HCT116 (cell line): ENCODE measurements around the gene CYP2U1. TPM values are rescaled to one million over a fixed set of nuclear protein-coding genes. Genes with fewer than 3 reads are reported as not detected.

ENCODE experiments used
- ATAC-seq: fragments of 200-7000 bp; cut with Tn5 transposase; 2 replicates; pipeline ENCODE4 v1.9.1; 2020; ENCODE audit warnings: mild to moderate bottlenecking, moderate library complexity
- BruUV-seq: library from RNA; stranded (reverse); fragments of 400-500 nt; replicated peaks from 2 replicates; lab custom pipeline; 2021; lab: Mats Ljungman, UMichigan
- CTCF ChIA-PET: fragments of 300-600 bp; sonication (Branson Sonifier 250); formaldehyde crosslinking; loops from one replicate; lab custom pipeline; 2021; ENCODE audit warnings: antibody characterized with exemption; lab: Charles Lee
- POLR2A ChIA-PET: fragments of 300-600, 350-600 bp; sonication (Branson Sonifier 250); formaldehyde crosslinking; loops from one replicate; lab custom pipeline; 2021; ENCODE audit warnings: antibody characterized with exemption; lab: Charles Lee
- RAD21 ChIA-PET, 2 experiments: fragments of 300-600 bp; sonication (Branson Sonifier 250); formaldehyde crosslinking; loops; one replicate each; lab custom pipeline; 2023; ENCODE audit warnings: low total read pairs in 2 of 2; ENCODE audit not compliant: uncharacterized antibody in 2 of 2, unreplicated experiment in 2 of 2, low non-redundant PET in 1 of 2; lab: Charles Lee
- DNase-seq: peaks from one replicate; pipeline ENCODE4 v3.0.0-alpha.2; 2010; ENCODE audit warnings: low read depth, low spot score
- H2AFZ ChIP-seq: fragments of 200-600 bp; shearing (Covaris generic), sonication (generic); 2 replicates; pipeline ENCODE4 v1.6.1; 2017; ENCODE audit warnings: low read depth, mixed run types, mixed read lengths, antibody characterized with exemption, low read length; ENCODE audit not compliant: poor library complexity, severe bottlenecking
- H3K27ac ChIP-seq: 2 replicates; pipeline ENCODE4 v1.5.1; 2012; ENCODE audit warnings: low read depth, low read length
- H3K27me3 ChIP-seq: fragments of 200-600 bp; sonication (generic); 2 replicates; pipeline ENCODE4 v1.6.1; 2016; ENCODE audit warnings: mixed run types, low read length, mixed read lengths; ENCODE audit not compliant: insufficient read depth
- H3K36me3 ChIP-seq, 2 experiments: fragments of 200-500 bp in 1 of 2; fragments of 200-600 bp in 1 of 2; sonication (Bioruptor generic) in 1 of 2; sonication (generic) in 1 of 2; 2 replicates each; pipeline versions ENCODE4 v1.5.1 to v1.6.1; 2014 to 2016; ENCODE audit warnings: low read length in 2 of 2, inconsistent platforms in 1 of 2, mixed read lengths in 1 of 2, mixed run types in 1 of 2; ENCODE audit not compliant: insufficient read depth in 2 of 2, control insufficient read depth in 1 of 2
- H3K4me1 ChIP-seq, 2 experiments: fragments of 200-600 bp in 1 of 2; sonication (generic) in 1 of 2; 2 replicates each; pipeline versions ENCODE4 v1.5.1 to v1.6.1; 2012 to 2017; ENCODE audit warnings: low read length in 2 of 2, inconsistent platforms in 1 of 2, mild to moderate bottlenecking in 1 of 2, mixed read lengths in 1 of 2, mixed run types in 1 of 2, moderate library complexity in 1 of 2; ENCODE audit not compliant: insufficient read depth in 2 of 2, control insufficient read depth in 1 of 2
- H3K4me2 ChIP-seq: fragments of 200-600 bp; sonication (generic); 2 replicates; pipeline ENCODE4 v1.6.1; 2017; ENCODE audit warnings: mixed run types, low read length, mixed read lengths
- H3K4me3 ChIP-seq, 2 experiments: fragments of 200-600 bp in 1 of 2; sonication (generic) in 1 of 2; replicated peaks in 1 of 2; 2 replicates each; pipeline ENCODE4 v1.5.1; 2011 to 2016; ENCODE audit warnings: low read length in 2 of 2, control low read depth in 1 of 2, low read depth in 1 of 2, mild to moderate bottlenecking in 1 of 2, mixed read lengths in 1 of 2, mixed run types in 1 of 2
- H3K79me2 ChIP-seq: fragments of 200-600 bp; sonication (generic); 2 replicates; pipeline ENCODE4 v1.6.1; 2017; ENCODE audit warnings: mild to moderate bottlenecking, mixed run types, low read length, moderate library complexity, mixed read lengths; ENCODE audit not compliant: insufficient read depth
- H3K9ac ChIP-seq: fragments of 200-600 bp; sonication (generic); 2 replicates; pipeline ENCODE4 v1.6.1; 2016; ENCODE audit warnings: low read length, mixed read lengths
- H3K9me2 ChIP-seq: fragments of 200-600 bp; sonication (generic), shearing (Covaris generic); 2 replicates; pipeline ENCODE4 v1.6.1; 2017; ENCODE audit warnings: mixed run types, mild to moderate bottlenecking, moderate library complexity; ENCODE audit not compliant: insufficient read depth
- H3K9me3 ChIP-seq, 2 experiments: fragments of 200-500 bp in 1 of 2; fragments of 200-600 bp in 1 of 2; sonication (Bioruptor generic) in 1 of 2; sonication (generic) in 1 of 2; 2 replicates each; pipeline ENCODE4 v1.6.1; 2014 to 2017; ENCODE audit warnings: low read length in 2 of 2, mixed read lengths in 2 of 2, inconsistent platforms in 1 of 2, low read depth in 1 of 2, mild to moderate bottlenecking in 1 of 2, mixed run types in 1 of 2, moderate library complexity in 1 of 2; ENCODE audit not compliant: control insufficient read depth in 1 of 2, insufficient read depth in 1 of 2
- H4K20me1 ChIP-seq: fragments of 200-600 bp; sonication (generic), shearing (Covaris generic); 2 replicates; pipeline ENCODE4 v1.6.1; 2017; ENCODE audit warnings: mixed run types, mild to moderate bottlenecking, moderate library complexity; ENCODE audit not compliant: insufficient read depth
- EZH2phosphoT487 ChIP-seq: fragments of 200-600 bp; IDR thresholded peaks from 2 replicates; pipeline ENCODE4 v1.6.1; 2018; ENCODE audit warnings: antibody characterized with exemption, borderline replicate concordance
- FOSL1 ChIP-seq: IDR thresholded peaks from 2 replicates; pipeline ENCODE4 v1.6.1; 2012; ENCODE audit warnings: low read depth
- POLR2A ChIP-seq: IDR thresholded peaks from 2 replicates; pipeline ENCODE4 v1.7.0; 2011; ENCODE audit warnings: borderline replicate concordance; ENCODE audit not compliant: insufficient read depth, insufficient read length; ENCODE audit errors: extremely low read depth
- RAD21 ChIP-seq: IDR thresholded peaks from 2 replicates; pipeline ENCODE4 v1.6.1; 2012; ENCODE audit warnings: low read depth, mild to moderate bottlenecking
- REST ChIP-seq: IDR thresholded peaks from 2 replicates; pipeline ENCODE4 v1.6.1; 2012; ENCODE audit warnings: low read depth
- SIN3A ChIP-seq: IDR thresholded peaks from 2 replicates; pipeline ENCODE4 v1.6.1; 2012; ENCODE audit warnings: low read depth
- intact Hi-C: fragments of 100-400 bp; cut with micrococcal nuclease; formaldehyde crosslinking; loops from 2 replicates; pipeline ENCODE4 v1.10.0; 2022
- total RNA-seq: library from RNA; stranded (reverse); gene quantifications from one replicate; pipeline ENCODE4 v1.2.1, GENCODE V29; 2021; ENCODE audit not compliant: unreplicated experiment

CYP2U1 gene
- total RNA-seq, 1 experiment from 2014 or later: 4.0 TPM

- POLR2A ChIA-PET: no interaction called here
- TF ChIP-seq EZH2phosphoT487 (no peak), FOSL1 (no peak), POLR2A (no peak), SIN3A (no peak), RAD21 (no peak), REST (no peak)
- TF ChIP-seq, all 23 proteins: peak for 0
- Histone ChIP-seq H3K79me2 (no peaks in the 10 kb centered on the region), H3K9me2 (no peaks in the 10 kb centered on the region), H3K27ac (no peak overlapping the region), H3K9ac (no peak overlapping the region), H3K4me2 (no peak overlapping the region), H3K4me1 (no peaks in the 10 kb centered on the region), H3K4me3 (no peak overlapping the region), H2AFZ (no peak overlapping the region), H3K9me3 (no peaks in the 10 kb centered on the region), H3K27me3 (no peaks in the 10 kb centered on the region), H3K36me3 (no peaks in the 10 kb centered on the region; a peak in 1 of 4 replicates), H4K20me1 (no peaks in the 10 kb centered on the region)
- ATAC-seq (no peak), DNase-seq (no peak)
- no TSS peak for BruUV-seq
- intact Hi-C loops: no loop called here
- CTCF ChIA-PET: no interaction called here
- RAD21 ChIA-PET: no interaction called here
Observed at GRCh38 chr4:107908377-107908776, 23.0 kb upstream of the CYP2U1 start.
